Esophagus squamous epithelium (tissue), 5 donors: Measurements from ENCODE around the gene MUTYH. TPM values are rescaled to one million over a fixed set of nuclear protein-coding genes. Genes with fewer than 3 reads are reported as not detected.
"Not testable (repeated sequence)": the region's sequence is repeated elsewhere in the genome, so short reads cannot be mapped to it uniquely, and the experiment has no call there.

Source experiments
- DNase-seq: peaks from one replicate; lab custom pipeline; 2025; lab: John Stamatoyannopoulos, UW
- H3K27ac ChIP-seq, 4 donors: fragments of 200-600 bp; sonication (generic); one replicate each; pipeline ENCODE4 v1.5.1; 2016 to 2019; ENCODE audit warnings: mild to moderate bottlenecking in 1 of 4
- H3K27me3 ChIP-seq, 4 donors: fragments of 200-600 bp; sonication (generic); 1 replicate in 3 of 4; 2 replicates in 1 of 4; pipeline versions ENCODE4 v1.5.1 to v1.6.0; 2017 to 2021; ENCODE audit warnings: antibody characterized with exemption in 1 of 4
- H3K36me3 ChIP-seq, 3 donors: fragments of 200-600 bp; sonication (generic); one replicate each; pipeline ENCODE4 v1.5.1; 2016 to 2019
- H3K4me1 ChIP-seq, 3 donors: fragments of 200-600 bp; sonication (generic); one replicate each; pipeline ENCODE4 v1.5.1; 2017 to 2019
- H3K4me3 ChIP-seq, 4 donors: fragments of 200-600 bp; sonication (generic); 1 replicate in 3 of 4; 2 replicates in 1 of 4; pipeline ENCODE4 v1.5.1; 2016 to 2019; ENCODE audit warnings: mild to moderate bottlenecking in 2 of 4, moderate library complexity in 1 of 4
- H3K9me3 ChIP-seq, 3 donors: fragments of 200-600 bp; sonication (generic); one replicate each; pipeline ENCODE4 v1.5.1; 2016 to 2019
- CTCF ChIP-seq, 6 experiments: fragments of 450-650 bp in 4 of 6; fragments of 200-600 bp in 2 of 6; sonication (generic) in 2 of 6; IDR thresholded peaks; one replicate each; pipeline ENCODE4 v1.5.1; 2016 to 2019; ENCODE audit warnings: antibody characterized with exemption in 6 of 6, mild to moderate bottlenecking in 4 of 6, moderate library complexity in 4 of 6
- POLR2A ChIP-seq, 4 donors: fragments of 450-650 bp; IDR thresholded peaks; one replicate each; pipeline ENCODE4 v1.6.1; 2017; ENCODE audit warnings: antibody characterized with exemption in 4 of 4, mild to moderate bottlenecking in 4 of 4, moderate library complexity in 3 of 4
- WGBS, 2 donors: methylation state at CpG; one replicate each; pipeline ENCODE4 v1.1.5; 2018; 5-methylcytosine and 5-hydroxymethylcytosine counted together
- intact Hi-C: fragments of 100-400 bp; cut with DNase I; formaldehyde crosslinking; loops from one replicate; pipeline ENCODE4 v1.15.0; 2022
- total RNA-seq, 4 donors: library from RNA; depleted of rRNA; stranded (reverse); fragments of >200 nt; gene quantifications; one replicate each; pipeline ENCODE4 v1.1.0, GENCODE V29; 2016
- donor health status: DM: yes; HTN: yes; CAD: no.

MUTYH gene
- total RNA-seq, 4 donors from 2014 or later: 8.4 to 23.5 (median 19.1) TPM

- Histone ChIP-seq H3K27ac (no peak overlapping the region), H3K36me3 (no peaks in the 10 kb centered on the region), H3K27me3 (no peaks in the 10 kb centered on the region), H3K4me1 (peaks cover 1 to 10% (median 2%) of the 10 kb centered on the region in 3 donors), H3K4me3 (no peak overlapping the region), H3K9me3 (no peaks in the 10 kb centered on the region)
- TF ChIP-seq POLR2A (IDR thresholded peaks at IDR 0.05) (no peak), CTCF (IDR thresholded peaks at IDR 0.05) (no peak)
- no peak for DNase-seq
- intact Hi-C loops: no loop called here
- 70 to 71% methylated on average over 1 of the region's 1 CpG for WGBS, 2 donors
Measured at GRCh38 chr1:45299296-45299695, 40.9 kb downstream of the MUTYH start.

GRCh38 chr1:45297666-45298356 is 42.4 kb downstream of the MUTYH start:
- no peaks in the 10 kb centered on the region for H3K27me3 ChIP-seq
- WGBS, 2 donors: 67 to 69% methylated on average over 5 to 7 of the region's 8 CpGs
- intact Hi-C loops: no loop called here
- H3K9me3 ChIP-seq: no peaks in the 10 kb centered on the region
- H3K27ac ChIP-seq: no peak overlapping the region
- H3K36me3 ChIP-seq: no peaks in the 10 kb centered on the region
- TF ChIP-seq POLR2A (IDR thresholded peaks at IDR 0.05) (no peak), CTCF (IDR thresholded peaks at IDR 0.05) (no peak)
- no peak overlapping the region for H3K4me3 ChIP-seq
- DNase-seq: no peak
- H3K4me1 ChIP-seq: peaks cover 0 to 2% (median 0%) of the 10 kb centered on the region in 3 donors

GRCh38 chr1:45291716-45292115 is 48.5 kb downstream of the MUTYH start:
- no peak overlapping the region for H3K4me3 ChIP-seq
- TF ChIP-seq POLR2A (IDR thresholded peaks at IDR 0.05) (no peak), CTCF (IDR thresholded peaks at IDR 0.05) (no peak)
- intact Hi-C loops: no loop called here
- H3K9me3 ChIP-seq: no peaks in the 10 kb centered on the region
- no peaks in the 10 kb centered on the region for H3K36me3 ChIP-seq
- H3K27ac ChIP-seq: no peak overlapping the region
- no peaks in the 10 kb centered on the region for H3K4me1 ChIP-seq
- no peak for DNase-seq
- H3K27me3 ChIP-seq: no peaks in the 10 kb centered on the region
- WGBS, 2 donors: 61 to 73% methylated on average over 2 of the region's 2 CpGs

GRCh38 chr1:45291002-45291401 is 49.2 kb downstream of the MUTYH start:
- H3K36me3 ChIP-seq, H3K4me3 ChIP-seq, H3K4me1 ChIP-seq, H3K27me3 ChIP-seq, H3K9me3 ChIP-seq, DNase-seq, intact Hi-C loops, H3K27ac ChIP-seq: not testable (repeated sequence)
- 70 to 75% methylated on average over 6 of the region's 6 CpGs for WGBS, 2 donors

GRCh38 chr1:45286521-45286920 is 53.7 kb downstream of the MUTYH start:
- H3K27ac ChIP-seq, H3K27me3 ChIP-seq, H3K36me3 ChIP-seq, H3K9me3 ChIP-seq, H3K4me1 ChIP-seq, H3K4me3 ChIP-seq, DNase-seq, intact Hi-C loops: not testable (repeated sequence)
- 75 to 77% methylated on average over 3 of the region's 3 CpGs for WGBS, 2 donors

- H3K27me3 ChIP-seq, H3K4me3 ChIP-seq, H3K27ac ChIP-seq, H3K4me1 ChIP-seq, H3K36me3 ChIP-seq, intact Hi-C loops, DNase-seq, H3K9me3 ChIP-seq: not testable (repeated sequence)
- 92 to 95% methylated on average over 4 to 5 of the region's 9 CpGs for WGBS, 2 donors
Measured at GRCh38 chr1:45284858-45285257, 55.4 kb downstream of the MUTYH start.

- Histone ChIP-seq H3K4me1 (no peaks in the 10 kb centered on the region), H3K9me3 (no peaks in the 10 kb centered on the region), H3K27me3 (no peaks in the 10 kb centered on the region), H3K4me3 (no peak overlapping the region), H3K36me3 (no peaks in the 10 kb centered on the region), H3K27ac (no peak overlapping the region)
- TF ChIP-seq POLR2A (IDR thresholded peaks at IDR 0.05): no peak
- TF ChIP-seq CTCF (IDR thresholded peaks at IDR 0.05): no peak
- 61 to 66% methylated on average over 3 of the region's 3 CpGs for whole genome bisulfite sequencing, 2 donors
- intact Hi-C loops: no loop called here
- no peak for DNase-seq
Measured at GRCh38 chr1:45282351-45282750, 57.9 kb downstream of the MUTYH start.
